ENCODE measurements around the gene SNRPD2.
"Not testable (repeated sequence)": the region's sequence is repeated elsewhere in the genome, so short reads cannot be mapped to it uniquely, and the experiment has no call there.

SNRPD2 gene

DNA sequence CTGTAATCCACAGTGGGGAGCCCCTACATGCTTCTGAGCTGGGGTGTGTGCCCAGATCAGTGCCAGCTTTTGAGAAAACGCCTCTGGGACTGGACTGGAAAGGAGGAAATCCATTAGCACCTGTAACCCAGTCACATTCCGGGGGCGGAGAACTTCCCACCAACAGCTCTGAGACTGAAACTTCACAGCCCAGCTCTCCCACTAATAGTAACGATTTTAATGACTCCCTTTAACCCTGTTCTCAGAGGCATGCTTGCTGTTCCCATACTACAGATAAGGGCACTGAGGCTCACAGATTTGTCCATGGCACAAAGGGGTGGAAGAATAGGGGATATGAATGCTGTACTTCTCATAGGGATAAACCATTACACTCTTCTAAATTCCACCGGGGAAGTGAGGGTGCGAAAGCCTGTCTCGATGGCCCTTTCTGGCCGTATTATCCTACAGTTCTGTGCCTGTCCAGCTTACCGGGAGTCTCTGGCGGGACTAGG, 38.1 kb upstream of the SNRPD2 start:
- peaks cover 55% of the 10 kb centered on the region for H3K79me2 ChIP-seq
- TF ChIP-seq, protein P1, sequence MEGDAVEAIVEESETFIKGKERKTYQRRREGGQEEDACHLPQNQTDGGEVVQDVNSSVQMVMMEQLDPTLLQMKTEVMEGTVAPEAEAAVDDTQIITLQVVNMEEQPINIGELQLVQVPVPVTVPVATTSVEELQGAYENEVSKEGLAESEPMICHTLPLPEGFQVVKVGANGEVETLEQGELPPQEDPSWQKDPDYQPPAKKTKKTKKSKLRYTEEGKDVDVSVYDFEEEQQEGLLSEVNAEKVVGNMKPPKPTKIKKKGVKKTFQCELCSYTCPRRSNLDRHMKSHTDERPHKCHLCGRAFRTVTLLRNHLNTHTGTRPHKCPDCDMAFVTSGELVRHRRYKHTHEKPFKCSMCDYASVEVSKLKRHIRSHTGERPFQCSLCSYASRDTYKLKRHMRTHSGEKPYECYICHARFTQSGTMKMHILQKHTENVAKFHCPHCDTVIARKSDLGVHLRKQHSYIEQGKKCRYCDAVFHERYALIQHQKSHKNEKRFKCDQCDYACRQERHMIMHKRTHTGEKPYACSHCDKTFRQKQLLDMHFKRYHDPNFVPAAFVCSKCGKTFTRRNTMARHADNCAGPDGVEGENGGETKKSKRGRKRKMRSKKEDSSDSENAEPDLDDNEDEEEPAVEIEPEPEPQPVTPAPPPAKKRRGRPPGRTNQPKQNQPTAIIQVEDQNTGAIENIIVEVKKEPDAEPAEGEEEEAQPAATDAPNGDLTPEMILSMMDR (IDR thresholded peaks at IDR 0.05), result no peak
- peak overlapping the region; percentile 82 for H3K4me2 ChIP-seq (ENCODE audit: low read length)
- H3K27ac ChIP-seq, result peak overlapping the region; percentile 34
- no peaks in the 10 kb centered on the region for H3K9me3 ChIP-seq (ENCODE audit: control insufficient read depth, low read length)
- H3K4me1 ChIP-seq, result peaks cover 6% of the 10 kb centered on the region
- peak overlapping the region; percentile 89 for H2AFZ ChIP-seq
- H3K9ac ChIP-seq, result no peak overlapping the region
- no peaks in the 10 kb centered on the region for H3K27me3 ChIP-seq (ENCODE audit: control insufficient read depth, insufficient read depth, low read length)
- no peaks in the 10 kb centered on the region for H3K36me3 ChIP-seq (ENCODE audit: control insufficient read depth, insufficient read depth, low read length)
- peak overlapping the region; percentile 56 for H3K4me3 ChIP-seq (ENCODE audit: low read depth, low read length)

DNA sequence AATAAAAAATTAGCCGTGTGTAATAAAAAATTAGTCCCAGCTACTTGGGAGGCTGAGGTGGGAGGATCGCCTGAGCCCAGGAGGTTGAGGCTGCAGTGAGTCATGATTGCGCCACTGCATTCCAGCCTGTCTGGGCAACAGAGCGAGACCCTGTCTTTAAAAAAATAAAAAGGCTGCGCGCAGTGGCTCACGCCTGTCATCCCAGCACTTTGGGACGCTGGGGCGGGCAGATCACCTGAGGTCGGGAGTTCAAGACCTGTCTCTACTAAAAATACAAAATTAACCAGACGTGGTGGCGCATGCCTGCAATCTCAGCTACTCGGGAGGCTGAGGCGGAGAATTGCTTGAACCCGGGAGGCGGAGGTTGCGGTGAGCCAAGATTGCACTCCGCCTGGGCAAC, 36.9 kb upstream of the SNRPD2 start:
- H3K79me2 ChIP-seq, result peaks cover 58% of the 10 kb centered on the region
- H3K4me1 ChIP-seq; H3K27ac ChIP-seq; H3K9ac ChIP-seq; H3K36me3 ChIP-seq (ENCODE audit: control insufficient read depth, insufficient read depth, low read length); H3K4me3 ChIP-seq (ENCODE audit: low read depth, low read length); H3K4me2 ChIP-seq (ENCODE audit: low read length); H3K27me3 ChIP-seq (ENCODE audit: control insufficient read depth, insufficient read depth, low read length); H3K9me3 ChIP-seq (ENCODE audit: control insufficient read depth, low read length); H2AFZ ChIP-seq: not testable (repeated sequence)

DNA sequence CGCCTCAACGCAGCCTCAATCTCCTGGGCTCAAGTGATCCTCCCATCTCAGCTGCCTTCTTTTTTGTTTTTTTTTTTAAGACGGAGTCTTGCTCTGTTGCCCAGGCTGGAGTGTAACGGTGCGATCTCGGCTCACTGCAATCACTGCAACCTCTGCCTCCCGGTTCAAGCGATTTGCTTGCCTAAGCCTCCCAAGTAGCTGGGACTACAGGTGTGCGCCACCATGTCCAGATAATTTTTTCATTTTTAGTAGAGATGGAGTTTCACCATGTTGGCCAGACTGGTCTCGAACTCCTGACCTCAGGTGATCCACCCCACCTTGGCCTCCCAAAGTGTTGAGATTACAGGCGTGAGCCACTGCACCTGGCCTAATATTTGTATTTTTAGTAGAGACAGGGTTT, 28.3 kb upstream of the SNRPD2 start:
- H3K36me3 ChIP-seq (ENCODE audit: control insufficient read depth, insufficient read depth, low read length); H3K27me3 ChIP-seq (ENCODE audit: control insufficient read depth, insufficient read depth, low read length); H2AFZ ChIP-seq; H3K27ac ChIP-seq; H3K9ac ChIP-seq; H3K4me3 ChIP-seq (ENCODE audit: low read depth, low read length); H3K9me3 ChIP-seq (ENCODE audit: control insufficient read depth, low read length); H3K4me2 ChIP-seq (ENCODE audit: low read length): not testable (repeated sequence)
- Histone ChIP-seq H3K79me2 (peaks cover 20% of the 10 kb centered on the region), H3K4me1 (peaks cover 13% of the 10 kb centered on the region)

DNA sequence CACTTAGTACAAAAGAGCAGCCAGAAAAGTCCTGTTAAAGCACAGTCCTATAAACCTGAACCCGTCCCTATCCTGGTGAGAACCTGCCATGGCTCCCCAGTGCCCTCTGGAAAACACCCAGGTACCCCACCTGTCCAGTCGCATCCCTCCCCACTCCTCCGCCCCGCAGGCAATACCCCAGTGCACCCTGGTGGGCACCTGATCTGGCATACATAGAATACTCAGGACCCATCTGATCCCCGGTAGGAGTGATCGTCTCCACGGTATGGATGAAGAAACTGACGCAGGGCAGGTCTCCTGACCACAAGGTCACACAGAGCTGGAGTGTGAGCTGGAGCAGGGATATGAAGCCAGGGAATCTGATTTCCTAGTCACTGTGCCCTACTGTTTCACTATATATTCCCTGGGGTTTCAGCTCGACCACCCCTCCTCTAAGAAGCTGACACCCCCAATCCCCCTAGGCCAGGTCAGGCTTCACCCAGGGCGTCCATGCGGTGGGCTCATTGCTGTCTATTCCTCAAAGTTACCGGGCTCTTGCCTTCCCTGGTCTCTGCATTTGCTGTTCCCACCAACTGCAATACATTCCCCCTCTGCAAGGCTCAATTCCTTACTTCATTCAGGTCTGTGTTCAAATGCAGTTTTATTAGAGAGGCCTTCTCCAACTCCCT, 26.4 kb upstream of the SNRPD2 start:
- H3K9me3 ChIP-seq (ENCODE audit: control insufficient read depth, low read length), result no peaks in the 10 kb centered on the region
- H3K9ac ChIP-seq, result peak overlapping the region; percentile 51
- H2AFZ ChIP-seq, result peak overlapping the region; percentile 68
- peak overlapping the region; percentile 99 for H3K27ac ChIP-seq
- H3K36me3 ChIP-seq (ENCODE audit: control insufficient read depth, insufficient read depth, low read length), result no peaks in the 10 kb centered on the region
- H3K4me3 ChIP-seq (ENCODE audit: low read depth, low read length), result peak overlapping the region; percentile 86
- H3K4me1 ChIP-seq, result peaks cover 13% of the 10 kb centered on the region
- TF ChIP-seq, protein P1 (IDR thresholded peaks at IDR 0.05), result no peak
- H3K4me2 ChIP-seq (ENCODE audit: low read length), result peak overlapping the region; percentile 82
- H3K27me3 ChIP-seq (ENCODE audit: control insufficient read depth, insufficient read depth, low read length), result no peaks in the 10 kb centered on the region
- H3K79me2 ChIP-seq, result peaks cover 14% of the 10 kb centered on the region

- Histone ChIP-seq H3K27me3 (ENCODE audit: control insufficient read depth, insufficient read depth, low read length) (no peaks in the 10 kb centered on the region), H3K4me2 (ENCODE audit: low read length) (peak overlapping the region; percentile 82), H3K79me2 (peaks cover 14% of the 10 kb centered on the region), H3K4me3 (ENCODE audit: low read depth, low read length) (peak overlapping the region; percentile 86), H3K36me3 (ENCODE audit: control insufficient read depth, insufficient read depth, low read length) (no peaks in the 10 kb centered on the region), H2AFZ (peak overlapping the region; percentile 68), H3K9me3 (ENCODE audit: control insufficient read depth, low read length) (no peaks in the 10 kb centered on the region), H3K4me1 (peaks cover 13% of the 10 kb centered on the region), H3K27ac (peak overlapping the region; percentile 99), H3K9ac (peak overlapping the region; percentile 59)
- TF ChIP-seq, protein P1 (IDR thresholded peaks at IDR 0.05), result peak; percentile 60
Observed at GRCh38 chr19:45717131-45717982, 25.6 kb upstream of the SNRPD2 start.
